ENCODE measurements around the gene COL13A1.

The COL13A1 gene

GRCh38 chr10:69810675-69811397, 9.1 kb downstream of the COL13A1 start:
- no peak overlapping the region for H3K4me3 ChIP-seq
- TF ChIP-seq Cebpa-rat (IDR thresholded peaks at IDR 0.05), result no peak
- peaks cover 5 to 20% (median 10%) of the 10 kb centered on the region in 10 experiments; a peak in 16 of 20 replicates for H3K4me1 ChIP-seq
- no peaks in the 10 kb centered on the region for H3K36me3 ChIP-seq
- H3K27me3 ChIP-seq, result no peaks in the 10 kb centered on the region
- H3K9me3 ChIP-seq (replicated peaks in 1 of 11), result no peaks in the 10 kb centered on the region
- H3K27ac ChIP-seq, result no peak overlapping the region; a peak in 1 of 22 replicates
- H3K4me2 ChIP-seq, result peak overlapping the region in 1 of 11 experiments; percentile 34; a peak in 4 of 22 replicates
- peaks cover 0 to 4% (median 0%) of the 10 kb centered on the region in 11 experiments; a peak in 1 of 22 replicates for H4K20me1 ChIP-seq
- no peak overlapping the region for H3K9ac ChIP-seq

DNA sequence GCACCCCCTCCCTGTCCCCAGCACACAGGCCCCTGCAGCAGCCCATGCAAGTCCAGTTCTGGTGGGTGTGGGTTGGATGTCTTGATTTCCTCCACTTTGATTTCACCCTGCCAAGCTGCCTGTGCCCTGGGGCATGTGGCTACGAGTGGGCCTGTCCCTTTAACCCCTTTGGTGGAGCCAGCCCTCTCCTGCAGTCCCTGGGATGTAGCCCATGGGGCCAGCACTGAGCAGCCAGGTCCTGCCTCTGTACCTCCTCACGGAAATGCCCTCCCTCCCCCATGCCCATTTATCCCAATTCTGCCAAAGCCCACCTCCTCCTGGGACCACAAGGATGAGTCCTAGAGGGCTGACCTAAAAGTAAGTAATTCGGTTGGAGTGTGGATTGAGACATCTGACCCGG, 11.9 kb downstream of the COL13A1 start:
- no peak overlapping the region for H3K27ac ChIP-seq
- H3K4me3 ChIP-seq, result no peak overlapping the region
- H3K4me2 ChIP-seq, result peak overlapping the region in 1 of 11 experiments; percentile 4; a peak in 1 of 22 replicates
- H3K4me1 ChIP-seq, result peaks cover 27 to 47% (median 38%) of the 10 kb centered on the region in 10 experiments
- no peak for TF ChIP-seq Cebpa-rat (IDR thresholded peaks at IDR 0.05)
- no peak overlapping the region for H3K9ac ChIP-seq
- no peaks in the 10 kb centered on the region for H3K27me3 ChIP-seq
- H4K20me1 ChIP-seq, result peaks cover 0 to 4% (median 0%) of the 10 kb centered on the region in 11 experiments; a peak in 1 of 22 replicates
- H3K9me3 ChIP-seq (replicated peaks in 1 of 11), result peaks cover under 1 to 8% (median 3%) of the 10 kb centered on the region in 11 experiments; a peak in 17 of 22 replicates
- no peaks in the 10 kb centered on the region for H3K36me3 ChIP-seq

GRCh38 chr10:69814251-69814650, 12.5 kb downstream of the COL13A1 start:
- Histone ChIP-seq H3K9ac (no peak overlapping the region), H3K4me2 (no peak overlapping the region), H3K27me3 (no peaks in the 10 kb centered on the region), H3K4me1 (peaks cover 27 to 47% (median 38%) of the 10 kb centered on the region in 10 experiments), H3K36me3 (no peaks in the 10 kb centered on the region; a peak in 1 of 22 replicates), H3K9me3 (replicated peaks in 1 of 11) (peaks cover 7 to 14% (median 9%) of the 10 kb centered on the region in 11 experiments; a peak in 20 of 22 replicates), H4K20me1 (0 out of 22 replicates have a peak, but pooled peaks cover 0 to 4% (median 0%) of the 10 kb centered on the region in 11 experiments), H3K4me3 (no peak overlapping the region), H3K27ac (no peak overlapping the region)
- TF ChIP-seq Cebpa-rat (IDR thresholded peaks at IDR 0.05), result no peak

GRCh38 chr10:69815104-69815503, 13.4 kb downstream of the COL13A1 start:
- Histone ChIP-seq H3K27me3 (no peaks in the 10 kb centered on the region), H4K20me1 (0 out of 22 replicates have a peak, but pooled peaks cover 0 to 4% (median 0%) of the 10 kb centered on the region in 11 experiments), H3K27ac (no peak overlapping the region), H3K4me1 (peaks cover 27 to 47% (median 38%) of the 10 kb centered on the region in 10 experiments), H3K9me3 (replicated peaks in 1 of 11) (peaks cover 8 to 23% (median 15%) of the 10 kb centered on the region in 11 experiments; a peak in 20 of 22 replicates), H3K9ac (no peak overlapping the region), H3K4me2 (peak overlapping the region in 1 of 11 experiments; percentile 13; a peak in 2 of 22 replicates), H3K4me3 (no peak overlapping the region), H3K36me3 (no peaks in the 10 kb centered on the region; a peak in 1 of 22 replicates)
- TF ChIP-seq Cebpa-rat (IDR thresholded peaks at IDR 0.05), result no peak

GRCh38 chr10:69816521-69816920, 14.8 kb downstream of the COL13A1 start:
- H3K4me1 ChIP-seq, result peaks cover 22 to 47% (median 41%) of the 10 kb centered on the region in 10 experiments
- H3K9me3 ChIP-seq (replicated peaks in 1 of 11), result peaks cover 8 to 24% (median 15%) of the 10 kb centered on the region in 11 experiments; a peak in 20 of 22 replicates
- H4K20me1 ChIP-seq, result no peaks in the 10 kb centered on the region
- peak overlapping the region in 4 of 11 experiments; percentile 39 to 57 (median 46); a peak in 6 of 22 replicates for H3K9ac ChIP-seq
- H3K4me2 ChIP-seq, result peak overlapping the region; percentile 80 to 92 (median 88)
- H3K27me3 ChIP-seq, result no peaks in the 10 kb centered on the region
- H3K27ac ChIP-seq, result peak overlapping the region in 8 of 11 experiments; percentile 45 to 74 (median 62); a peak in 15 of 22 replicates
- H3K36me3 ChIP-seq, result no peaks in the 10 kb centered on the region; a peak in 1 of 22 replicates
- no peak for TF ChIP-seq Cebpa-rat (IDR thresholded peaks at IDR 0.05)
- H3K4me3 ChIP-seq, result 0 out of 20 replicates have a peak overlapping the region, but pooled peaks of 1 of the 10 experiments have one; percentile 21

- Histone ChIP-seq H3K4me1 (peaks cover 22 to 47% (median 41%) of the 10 kb centered on the region in 10 experiments), H4K20me1 (no peaks in the 10 kb centered on the region), H3K27ac (peak overlapping the region in 8 of 11 experiments; percentile 45 to 74 (median 62); a peak in 15 of 22 replicates), H3K27me3 (no peaks in the 10 kb centered on the region), H3K4me2 (peak overlapping the region; percentile 80 to 92 (median 88)), H3K9ac (peak overlapping the region in 6 of 11 experiments; percentile 24 to 60 (median 46); a peak in 10 of 22 replicates), H3K36me3 (no peaks in the 10 kb centered on the region; a peak in 1 of 22 replicates), H3K9me3 (replicated peaks in 1 of 11) (peaks cover 8 to 24% (median 15%) of the 10 kb centered on the region in 11 experiments; a peak in 20 of 22 replicates), H3K4me3 (peak overlapping the region in 1 of 10 experiments; percentile 21; a peak in 2 of 20 replicates)
- TF ChIP-seq Cebpa-rat (IDR thresholded peaks at IDR 0.05), result no peak
Observed at GRCh38 chr10:69817078-69817581, 15.4 kb downstream of the COL13A1 start.

DNA sequence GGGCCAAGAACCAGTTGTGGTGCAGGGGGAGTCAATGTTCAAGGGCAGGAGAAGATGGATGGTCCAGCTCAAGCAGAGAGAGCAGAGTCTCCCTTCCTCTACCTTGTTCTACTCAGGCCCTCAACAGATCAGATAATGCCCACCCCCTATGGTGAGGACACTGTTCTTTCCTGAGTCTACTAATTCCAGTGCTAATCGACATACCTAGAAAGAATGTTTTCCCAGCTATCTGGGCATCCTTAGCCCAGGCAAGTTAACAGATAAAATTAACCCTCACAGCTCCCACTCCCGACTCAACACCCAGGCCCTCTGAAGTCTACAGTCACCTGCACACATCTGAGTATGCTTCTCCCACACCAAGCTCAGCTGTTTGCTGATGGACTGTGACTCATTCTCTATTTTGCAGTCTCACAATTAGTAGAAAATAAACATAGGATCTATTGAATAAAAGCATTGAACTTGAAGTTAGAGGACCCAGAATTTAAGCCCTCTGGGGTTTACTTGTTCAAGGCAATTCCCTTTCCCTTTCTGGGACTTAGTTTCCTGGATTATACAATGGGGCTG, 17.1 kb downstream of the COL13A1 start:
- Histone ChIP-seq H3K4me2 (peak overlapping the region in 7 of 11 experiments; percentile 84 to 92 (median 88); a peak in 13 of 22 replicates), H3K9me3 (replicated peaks in 1 of 11) (peaks cover 8 to 24% (median 15%) of the 10 kb centered on the region in 11 experiments; a peak in 20 of 22 replicates), H3K36me3 (no peaks in the 10 kb centered on the region; a peak in 1 of 22 replicates), H3K4me3 (no peak overlapping the region), H3K4me1 (peaks cover 22 to 41% (median 36%) of the 10 kb centered on the region in 10 experiments), H3K27ac (no peak overlapping the region), H4K20me1 (no peaks in the 10 kb centered on the region), H3K9ac (no peak overlapping the region), H3K27me3 (no peaks in the 10 kb centered on the region)
- TF ChIP-seq Cebpa-rat (IDR thresholded peaks at IDR 0.05), result no peak

- Histone ChIP-seq H3K4me1 (peaks cover 22 to 41% (median 36%) of the 10 kb centered on the region in 10 experiments), H3K27me3 (no peaks in the 10 kb centered on the region), H3K36me3 (no peaks in the 10 kb centered on the region; a peak in 1 of 22 replicates), H3K4me2 (peak overlapping the region in 2 of 11 experiments; percentile 10 to 12; a peak in 2 of 22 replicates), H3K4me3 (no peak overlapping the region), H4K20me1 (no peaks in the 10 kb centered on the region), H3K27ac (no peak overlapping the region), H3K9me3 (replicated peaks in 1 of 11) (peaks cover 8 to 24% (median 15%) of the 10 kb centered on the region in 11 experiments; a peak in 20 of 22 replicates), H3K9ac (no peak overlapping the region)
- TF ChIP-seq Cebpa-rat (IDR thresholded peaks at IDR 0.05), result no peak
Observed at GRCh38 chr10:69819716-69820506, 18.2 kb downstream of the COL13A1 start.
